IMR-90 (cell line): ENCODE measurements around the gene OPCML. TPM values are rescaled to one million over a fixed set of nuclear protein-coding genes. Genes with fewer than 3 reads are reported as not detected.

Source experiments
- ATAC-seq: fragments of 200-7000 bp; cut with Tn5 transposase; 2 replicates; pipeline ENCODE4 v1.9.1; 2020; ENCODE audit warnings: low read depth, mild to moderate bottlenecking, moderate library complexity
- BruUV-seq: library from RNA; stranded (reverse); fragments of 400-500 nt; replicated peaks from 2 replicates; lab custom pipeline; 2021; lab: Mats Ljungman, UMichigan
- CTCF ChIA-PET: fragments of 300-600 bp; formaldehyde crosslinking; extraction: SDS; loops from one replicate; lab custom pipeline; 2021; ENCODE audit warnings: antibody characterized with exemption; lab: Yijun Ruan, JAX
- POLR2A ChIA-PET: fragments of 300-600 bp; sonication (Branson Sonifier 250); formaldehyde crosslinking; loops from one replicate; lab custom pipeline; 2022; ENCODE audit warnings: antibody characterized with exemption; ENCODE audit not compliant: unreplicated experiment; lab: Charles Lee
- DNase-seq: peaks from one replicate; pipeline ENCODE4 v3.0.0; 2013
- H2AFZ ChIP-seq: replicated peaks from 2 replicates; pipeline ENCODE3; 2013; ENCODE audit warnings: low read length, mild to moderate bottlenecking; ENCODE audit not compliant: poor library complexity
- H2AK5ac ChIP-seq: 2 replicates; pipeline ENCODE4 v1.6.1; 2013; ENCODE audit warnings: low read depth, low read length, inconsistent platforms
- H2AK9ac ChIP-seq: replicated peaks from 2 replicates; pipeline ENCODE3; 2013; ENCODE audit warnings: mild to moderate bottlenecking, low read depth, low read length, moderate library complexity; ENCODE audit not compliant: poor library complexity
- H2BK120ac ChIP-seq: 2 replicates; pipeline ENCODE4 v1.6.1; 2013; ENCODE audit warnings: low read depth, low read length, inconsistent platforms
- H2BK15ac ChIP-seq: 3 replicates; pipeline ENCODE4 v1.6.1; 2013; ENCODE audit warnings: low read depth, low read length, inconsistent platforms
- H2BK20ac ChIP-seq: 2 replicates; pipeline ENCODE4 v1.6.1; 2013; ENCODE audit warnings: low read depth, mild to moderate bottlenecking, inconsistent platforms, low read length, moderate library complexity
- H2BK5ac ChIP-seq: 2 replicates; pipeline ENCODE4 v1.6.1; 2013; ENCODE audit warnings: mild to moderate bottlenecking, low read depth, low read length, inconsistent platforms; ENCODE audit not compliant: poor library complexity, severe bottlenecking
- H3K14ac ChIP-seq: replicated peaks from 2 replicates; pipeline ENCODE4 v1.6.1; 2013; ENCODE audit warnings: low read depth, low read length, inconsistent platforms
- H3K18ac ChIP-seq: 2 replicates; pipeline ENCODE4 v1.6.1; 2013; ENCODE audit warnings: low read depth, low read length, control low read depth
- H3K23ac ChIP-seq: 2 replicates; pipeline ENCODE4 v1.6.1; 2013; ENCODE audit warnings: low read depth, low read length, inconsistent platforms
- H3K27ac ChIP-seq: 2 replicates; pipeline ENCODE4 v1.5.1; 2013; ENCODE audit warnings: mild to moderate bottlenecking, control low read depth, low read length; ENCODE audit not compliant: insufficient read depth
- H3K27me3 ChIP-seq: 2 replicates; pipeline ENCODE4 v1.6.1; 2013; ENCODE audit warnings: low read length; ENCODE audit not compliant: control insufficient read depth, insufficient read depth
- H3K36me3 ChIP-seq: 2 replicates; pipeline ENCODE4 v1.6.1; 2013; ENCODE audit warnings: low read length, mixed read lengths; ENCODE audit not compliant: control insufficient read depth, insufficient read depth
- H3K4ac ChIP-seq: 2 replicates; pipeline ENCODE4 v1.6.1; 2013; ENCODE audit warnings: low read depth, low read length, inconsistent platforms
- H3K4me1 ChIP-seq: 2 replicates; pipeline ENCODE4 v1.6.1; 2013; ENCODE audit warnings: low read length, mixed read lengths; ENCODE audit not compliant: control insufficient read depth, insufficient read depth
- H3K4me2 ChIP-seq: 2 replicates; pipeline ENCODE4 v1.6.1; 2013; ENCODE audit warnings: low read depth, mild to moderate bottlenecking, control low read depth, low read length, moderate library complexity
- H3K4me3 ChIP-seq: 2 replicates; pipeline ENCODE4 v1.5.1; 2013; ENCODE audit warnings: low read depth, mild to moderate bottlenecking, control low read depth, low read length, moderate library complexity; ENCODE audit not compliant: insufficient read depth
- H3K56ac ChIP-seq: 2 replicates; pipeline ENCODE4 v1.6.1; 2013; ENCODE audit warnings: low read length, inconsistent platforms; ENCODE audit not compliant: insufficient read depth; ENCODE audit errors: extremely low read depth
- H3K79me1 ChIP-seq, 2 experiments: 2 replicates each; pipeline ENCODE4 v1.6.1; 2013; ENCODE audit warnings: low read length in 2 of 2, inconsistent platforms in 1 of 2, low read depth in 1 of 2
- H3K9ac ChIP-seq: 2 replicates; pipeline ENCODE4 v1.6.1; 2013; ENCODE audit warnings: low read depth, low read length, control low read depth
- H3K9me1 ChIP-seq: 2 replicates; pipeline ENCODE4 v1.6.1; 2013; ENCODE audit warnings: low read length, inconsistent platforms; ENCODE audit not compliant: insufficient read depth
- H3K9me3 ChIP-seq: 2 replicates; pipeline ENCODE4 v1.6.1; 2013; ENCODE audit warnings: low read length; ENCODE audit not compliant: control insufficient read depth, insufficient read depth
- H4K20me1 ChIP-seq: 2 replicates; pipeline ENCODE4 v1.6.1; 2013; ENCODE audit warnings: low read length, inconsistent platforms; ENCODE audit not compliant: insufficient read depth
- H4K5ac ChIP-seq: 2 replicates; pipeline ENCODE4 v1.6.1; 2013; ENCODE audit warnings: mild to moderate bottlenecking, low read depth, low read length, control low read depth
- H4K8ac ChIP-seq, 2 experiments: 2 replicates each; pipeline ENCODE4 v1.6.1; 2013; ENCODE audit warnings: low read depth in 2 of 2, low read length in 2 of 2, control low read depth in 1 of 2, inconsistent platforms in 1 of 2
- H4K91ac ChIP-seq: 2 replicates; pipeline ENCODE4 v1.6.1; 2013; ENCODE audit warnings: low read depth, low read length, inconsistent platforms; ENCODE audit not compliant: insufficient read depth
- BHLHE40 ChIP-seq: fragments of 150-350 bp; IDR thresholded peaks from 2 replicates; pipeline ENCODE4 v1.6.1; 2016; ENCODE audit warnings: mild to moderate bottlenecking, low read depth, low read length
- FOS ChIP-seq: fragments of 150-350 bp; IDR thresholded peaks from 2 replicates; pipeline ENCODE4 v1.6.1; 2016; ENCODE audit warnings: low read depth, low read length
- MAFK ChIP-seq: IDR thresholded peaks from 2 replicates; pipeline ENCODE4 v1.6.1; 2012; ENCODE audit warnings: low read depth, low read length, improper control_type of control experiment
- MAZ ChIP-seq: IDR thresholded peaks from 2 replicates; pipeline ENCODE4 v1.6.1; 2012; ENCODE audit warnings: low read depth, mild to moderate bottlenecking, low read length, improper control_type of control experiment, moderate library complexity, borderline replicate concordance
- MXI1 ChIP-seq: IDR thresholded peaks from 2 replicates; pipeline ENCODE4 v1.6.1; 2012; ENCODE audit warnings: low read depth, mild to moderate bottlenecking, low read length, moderate library complexity, borderline replicate concordance
- NFE2L2 ChIP-seq: fragments of 150-350 bp; IDR thresholded peaks from 2 replicates; pipeline ENCODE4 v1.6.1; 2016; ENCODE audit warnings: low read depth, mild to moderate bottlenecking, low read length
- POLR2A ChIP-seq: IDR thresholded peaks from 2 replicates; pipeline ENCODE4 v1.6.1; 2012; ENCODE audit warnings: mild to moderate bottlenecking, low read depth, low read length
- RAD21 ChIP-seq: IDR thresholded peaks from 2 replicates; pipeline ENCODE4 v1.6.1; 2012; ENCODE audit warnings: low read length, improper control_type of control experiment
- SMC3 ChIP-seq: fragments of 150-350 bp; IDR thresholded peaks from 2 replicates; pipeline ENCODE4 v1.6.1; 2016; ENCODE audit warnings: low read depth, mild to moderate bottlenecking, antibody characterized with exemption, low read length, moderate library complexity
- WGBS, 2 experiments: methylation state at CpG; one replicate each; pipeline versions ENCODE4 v1.1.5 to v1.1.7; 2013; ENCODE audit warnings: missing lambda C conversion rate in 2 of 2; ENCODE audit not compliant: insufficient read length in 1 of 2; ENCODE audit errors: extremely low coverage in 2 of 2; 5-methylcytosine and 5-hydroxymethylcytosine counted together
- dilution Hi-C: fragments of 300-500 bp; cut with HindIII; formaldehyde crosslinking; loops from one replicate; pipeline ENCODE4 v1.14.3; 2018; ENCODE audit warnings: low sequenced_read_pairs; ENCODE audit not compliant: unreplicated experiment
- in situ Hi-C: fragments of 300-500 bp; cut with MboI; formaldehyde crosslinking; loops from 3 replicates; pipeline ENCODE4 v1.14.3; 2019; ENCODE audit warnings: low sequenced_read_pairs, inconsistent platforms, mixed read lengths
- intact Hi-C: fragments of 100-400 bp; cut with micrococcal nuclease; formaldehyde crosslinking; loops from 2 replicates; pipeline ENCODE4 v1.10.0; 2022
- polyA plus RNA-seq, 3 experiments: library from polyadenylated mRNA; depleted of rRNA; stranded (reverse); fragments of >200 nt; gene quantifications; 2 replicates each; pipeline ENCODE4 v1.2.3, GENCODE V29; 2012; ENCODE audit warnings: low replicate concordance in 1 of 3
- total RNA-seq: library from RNA; depleted of rRNA; stranded (reverse); fragments of >200 nt; gene quantifications from 2 replicates; pipeline ENCODE4 v1.2.3, GENCODE V29; 2012
- TF ChIP-seq, protein P1 (sequence below): conservative IDR thresholded peaks from 2 replicates; pipeline ENCODE4 v1.5.1; 2012; ENCODE audit warnings: mild to moderate bottlenecking, low read depth, low read length, improper control_type of control experiment
- TF ChIP-seq, protein P2 (sequence below): fragments of 150-350 bp; IDR thresholded peaks from 2 replicates; pipeline ENCODE4 v1.6.1; 2016; ENCODE audit warnings: low read depth, mild to moderate bottlenecking, low read length, moderate library complexity, borderline replicate concordance

OPCML gene
- total and polyA plus RNA-seq, 2 of the 4 experiments (the other 2 are of a cell fraction): under 0.01 to 2.6 TPM

DNA sequence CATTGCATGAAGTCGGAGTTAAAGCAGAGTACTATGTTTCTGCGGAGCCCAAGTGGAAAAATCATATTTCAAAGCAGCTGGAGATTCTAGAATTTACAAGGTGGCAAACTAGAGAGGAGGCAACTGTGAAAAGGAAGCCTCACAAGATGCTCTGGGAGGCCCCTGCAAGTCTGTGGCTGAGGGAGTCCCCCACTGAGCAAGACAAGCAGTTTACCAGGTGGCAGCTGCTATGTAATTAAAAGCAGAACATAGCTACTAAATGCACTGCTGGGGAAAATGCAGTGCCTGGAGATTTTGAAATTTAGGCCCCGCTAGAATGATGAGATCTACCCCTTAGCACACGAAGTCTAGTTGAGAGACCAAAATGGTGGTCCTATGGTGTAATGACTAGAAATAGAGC is 728.0 kb downstream of the OPCML start:
- H2AFZ ChIP-seq: no peak overlapping the region
- no peak overlapping the region for H4K8ac ChIP-seq
- H3K14ac ChIP-seq: no peak overlapping the region
- in situ Hi-C loops (no loop called here), dilution Hi-C loops (no loop called here), intact Hi-C loops (no loop called here)
- no peak overlapping the region for H3K18ac ChIP-seq
- H3K4me1 ChIP-seq: no peaks in the 10 kb centered on the region
- H3K4ac ChIP-seq: no peak overlapping the region
- WGBS, 2 experiments: 60% methylated on average over 1 of the region's 4 CpGs; no CpG with 5 or more reads in 1 of the 2 experiments
- no peak overlapping the region for H3K27ac ChIP-seq
- no peak overlapping the region for H3K4me3 ChIP-seq
- no peak overlapping the region for H3K23ac ChIP-seq
- DNase-seq (no peak), ATAC-seq (no peak)
- H4K20me1 ChIP-seq: no peaks in the 10 kb centered on the region
- H2BK20ac ChIP-seq: no peak overlapping the region
- H3K27me3 ChIP-seq: no peaks in the 10 kb centered on the region
- no peak overlapping the region for H3K56ac ChIP-seq
- H2BK5ac ChIP-seq: no peak overlapping the region
- CTCF ChIA-PET: no interaction called here
- no peak overlapping the region for H2BK15ac ChIP-seq
- no peak overlapping the region for H2AK9ac ChIP-seq
- BruUV-seq: no TSS peak
- H3K4me2 ChIP-seq: no peak overlapping the region
- no peak overlapping the region for H3K9ac ChIP-seq
- no peak overlapping the region for H2BK120ac ChIP-seq
- H3K9me1 ChIP-seq: no peaks in the 10 kb centered on the region
- H3K36me3 ChIP-seq: no peaks in the 10 kb centered on the region
- H2AK5ac ChIP-seq: no peak overlapping the region
- H4K91ac ChIP-seq: no peak overlapping the region
- no peaks in the 10 kb centered on the region for H3K79me1 ChIP-seq
- no peaks in the 10 kb centered on the region for H3K9me3 ChIP-seq
- TF ChIP-seq MAZ: no peak
- TF ChIP-seq, protein P1, sequence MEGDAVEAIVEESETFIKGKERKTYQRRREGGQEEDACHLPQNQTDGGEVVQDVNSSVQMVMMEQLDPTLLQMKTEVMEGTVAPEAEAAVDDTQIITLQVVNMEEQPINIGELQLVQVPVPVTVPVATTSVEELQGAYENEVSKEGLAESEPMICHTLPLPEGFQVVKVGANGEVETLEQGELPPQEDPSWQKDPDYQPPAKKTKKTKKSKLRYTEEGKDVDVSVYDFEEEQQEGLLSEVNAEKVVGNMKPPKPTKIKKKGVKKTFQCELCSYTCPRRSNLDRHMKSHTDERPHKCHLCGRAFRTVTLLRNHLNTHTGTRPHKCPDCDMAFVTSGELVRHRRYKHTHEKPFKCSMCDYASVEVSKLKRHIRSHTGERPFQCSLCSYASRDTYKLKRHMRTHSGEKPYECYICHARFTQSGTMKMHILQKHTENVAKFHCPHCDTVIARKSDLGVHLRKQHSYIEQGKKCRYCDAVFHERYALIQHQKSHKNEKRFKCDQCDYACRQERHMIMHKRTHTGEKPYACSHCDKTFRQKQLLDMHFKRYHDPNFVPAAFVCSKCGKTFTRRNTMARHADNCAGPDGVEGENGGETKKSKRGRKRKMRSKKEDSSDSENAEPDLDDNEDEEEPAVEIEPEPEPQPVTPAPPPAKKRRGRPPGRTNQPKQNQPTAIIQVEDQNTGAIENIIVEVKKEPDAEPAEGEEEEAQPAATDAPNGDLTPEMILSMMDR: no peak
- TF ChIP-seq NFE2L2: no peak
- TF ChIP-seq RAD21: no peak
- TF ChIP-seq FOS: no peak
- TF ChIP-seq BHLHE40: no peak
- TF ChIP-seq, protein P2, sequence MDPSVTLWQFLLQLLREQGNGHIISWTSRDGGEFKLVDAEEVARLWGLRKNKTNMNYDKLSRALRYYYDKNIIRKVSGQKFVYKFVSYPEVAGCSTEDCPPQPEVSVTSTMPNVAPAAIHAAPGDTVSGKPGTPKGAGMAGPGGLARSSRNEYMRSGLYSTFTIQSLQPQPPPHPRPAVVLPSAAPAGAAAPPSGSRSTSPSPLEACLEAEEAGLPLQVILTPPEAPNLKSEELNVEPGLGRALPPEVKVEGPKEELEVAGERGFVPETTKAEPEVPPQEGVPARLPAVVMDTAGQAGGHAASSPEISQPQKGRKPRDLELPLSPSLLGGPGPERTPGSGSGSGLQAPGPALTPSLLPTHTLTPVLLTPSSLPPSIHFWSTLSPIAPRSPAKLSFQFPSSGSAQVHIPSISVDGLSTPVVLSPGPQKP: no peak
- no peak for TF ChIP-seq MXI1
- TF ChIP-seq POLR2A: no peak
- no peak for TF ChIP-seq MAFK
- no peak for TF ChIP-seq SMC3
- H4K5ac ChIP-seq: no peak overlapping the region
- POLR2A ChIA-PET: no interaction called here
